GM12891 (cell line): ENCODE results near the gene SPTSSB.

Experiments used
- PAX5 ChIP-seq: IDR thresholded peaks from 2 replicates; pipeline ENCODE4 v1.6.1; 2011; ENCODE audit warnings: low read length, moderate library complexity, mild to moderate bottlenecking; ENCODE audit not compliant: insufficient read depth, severe bottlenecking
- POLR2A ChIP-seq: IDR thresholded peaks from 2 replicates; pipeline ENCODE4 v1.6.1; 2011; ENCODE audit warnings: low read depth, low read length, control low read depth
- POLR2AphosphoS5 ChIP-seq: IDR thresholded peaks from 2 replicates; pipeline ENCODE4 v1.6.1; 2011; ENCODE audit warnings: low read depth, low read length, control low read depth
- POU2F2 ChIP-seq: IDR thresholded peaks from 2 replicates; pipeline ENCODE4 v1.6.1; 2011; ENCODE audit warnings: low read depth, mild to moderate bottlenecking, control low read depth, low read length, moderate library complexity
- SPI1 ChIP-seq: IDR thresholded peaks from 2 replicates; pipeline ENCODE4 v1.6.1; 2011; ENCODE audit warnings: low read depth, low read length, control low read depth
- TAF1 ChIP-seq: IDR thresholded peaks from 2 replicates; pipeline ENCODE4 v1.6.1; 2011; ENCODE audit warnings: low read depth, low read length, control low read depth

- no peak for TF ChIP-seq POLR2AphosphoS5
- TF ChIP-seq POLR2A, result no peak
- no peak for TF ChIP-seq TAF1
- no peak for TF ChIP-seq POU2F2
- TF ChIP-seq SPI1, result no peak
- no peak for TF ChIP-seq PAX5
Observed at GRCh38 chr3:161386991-161387770, 15.9 kb upstream of the SPTSSB start.
